ENCODE measurements around the gene PRODH2.

The PRODH2 gene

GRCh38 chr19:35792312-35792711 is 20.3 kb downstream of the PRODH2 start:
- H3K27ac ChIP-seq: no peak overlapping the region
- TF ChIP-seq, protein P1, sequence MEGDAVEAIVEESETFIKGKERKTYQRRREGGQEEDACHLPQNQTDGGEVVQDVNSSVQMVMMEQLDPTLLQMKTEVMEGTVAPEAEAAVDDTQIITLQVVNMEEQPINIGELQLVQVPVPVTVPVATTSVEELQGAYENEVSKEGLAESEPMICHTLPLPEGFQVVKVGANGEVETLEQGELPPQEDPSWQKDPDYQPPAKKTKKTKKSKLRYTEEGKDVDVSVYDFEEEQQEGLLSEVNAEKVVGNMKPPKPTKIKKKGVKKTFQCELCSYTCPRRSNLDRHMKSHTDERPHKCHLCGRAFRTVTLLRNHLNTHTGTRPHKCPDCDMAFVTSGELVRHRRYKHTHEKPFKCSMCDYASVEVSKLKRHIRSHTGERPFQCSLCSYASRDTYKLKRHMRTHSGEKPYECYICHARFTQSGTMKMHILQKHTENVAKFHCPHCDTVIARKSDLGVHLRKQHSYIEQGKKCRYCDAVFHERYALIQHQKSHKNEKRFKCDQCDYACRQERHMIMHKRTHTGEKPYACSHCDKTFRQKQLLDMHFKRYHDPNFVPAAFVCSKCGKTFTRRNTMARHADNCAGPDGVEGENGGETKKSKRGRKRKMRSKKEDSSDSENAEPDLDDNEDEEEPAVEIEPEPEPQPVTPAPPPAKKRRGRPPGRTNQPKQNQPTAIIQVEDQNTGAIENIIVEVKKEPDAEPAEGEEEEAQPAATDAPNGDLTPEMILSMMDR (conservative IDR thresholded peaks at IDR 0.05): no peak
- TF ChIP-seq ZFX (IDR thresholded peaks at IDR 0.05): no peak

DNA sequence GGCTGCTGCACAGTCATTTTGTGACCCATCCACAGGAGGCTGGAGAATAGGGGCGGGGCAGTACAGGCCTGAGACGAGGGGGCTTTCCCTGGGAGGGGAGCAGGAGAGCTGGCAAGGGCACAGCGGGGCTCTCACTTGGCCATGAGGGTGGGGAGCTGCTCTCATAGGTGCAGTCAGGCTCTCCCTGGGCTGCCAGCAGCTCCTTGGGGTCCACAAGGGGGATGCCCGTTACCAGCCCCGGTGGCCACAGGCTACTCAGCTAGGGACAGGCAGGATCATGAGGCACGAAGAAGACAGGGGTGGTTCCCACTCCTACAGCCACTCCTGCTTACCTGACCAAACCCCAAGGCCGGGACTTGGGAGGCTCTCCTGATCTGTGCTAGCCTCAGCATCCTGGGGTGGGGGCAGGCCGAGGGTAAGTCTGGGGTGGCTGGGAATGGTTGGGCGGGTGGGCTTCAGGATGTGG is 20.8 kb downstream of the PRODH2 start:
- TF ChIP-seq, protein P1 (conservative IDR thresholded peaks at IDR 0.05): no peak
- TF ChIP-seq ZFX (IDR thresholded peaks at IDR 0.05): no peak
- no peak overlapping the region for H3K27ac ChIP-seq

GRCh38 chr19:35790981-35791813 is 21.4 kb downstream of the PRODH2 start:
- no peak overlapping the region for H3K27ac ChIP-seq
- TF ChIP-seq ZFX (IDR thresholded peaks at IDR 0.05): no peak
- TF ChIP-seq, protein P1 (conservative IDR thresholded peaks at IDR 0.05): no peak

GRCh38 chr19:35789978-35790944 is 22.4 kb downstream of the PRODH2 start:
- H3K27ac ChIP-seq: no peak overlapping the region

DNA sequence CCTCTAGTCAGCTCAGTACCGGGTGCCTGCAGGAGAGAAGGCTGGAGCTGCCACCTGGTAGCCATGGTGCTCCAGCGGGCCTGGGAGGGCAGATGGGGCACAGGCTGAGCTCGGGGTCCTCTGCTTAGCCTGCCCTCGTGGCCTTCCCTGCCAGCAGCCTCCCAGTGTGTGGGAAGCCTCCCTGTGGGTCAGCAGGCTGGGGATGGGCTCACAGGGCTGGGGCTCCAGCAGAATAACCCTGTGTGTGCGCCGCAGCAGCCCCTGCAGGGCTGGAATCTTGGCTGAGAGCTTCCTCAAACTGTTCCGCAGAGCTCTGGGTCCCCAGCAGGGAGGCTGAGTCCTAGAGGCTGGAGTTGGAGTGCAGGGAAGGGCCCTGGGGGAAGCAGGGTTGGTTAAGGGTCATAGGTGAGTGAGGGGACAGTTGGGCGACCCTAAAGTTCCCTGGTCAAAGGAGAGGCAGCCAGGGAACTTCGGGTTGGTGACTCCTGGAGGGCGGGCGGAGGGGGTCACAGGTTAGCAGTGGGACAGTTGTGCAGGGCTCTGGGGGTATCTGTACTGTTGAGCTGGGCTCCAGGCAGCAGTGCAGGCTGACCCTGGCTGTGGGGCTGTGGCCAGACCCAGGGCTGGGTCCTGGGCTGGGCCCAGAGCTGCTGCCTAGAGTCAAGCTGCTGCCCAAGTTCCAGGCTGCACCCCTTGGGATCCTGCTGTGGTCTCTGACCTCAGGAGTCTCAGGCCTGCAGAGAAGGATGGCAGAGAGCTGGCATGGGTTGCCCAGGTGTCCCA is 23.3 kb downstream of the PRODH2 start:
- no peak for TF ChIP-seq ZFX (IDR thresholded peaks at IDR 0.05)
- no peak overlapping the region for H3K27ac ChIP-seq

More at GRCh38 chr19:35789978-35790944, 22.4 kb downstream of the PRODH2 start:
- no peak for TF ChIP-seq ZFX (IDR thresholded peaks at IDR 0.05)
- TF ChIP-seq, protein P1 (conservative IDR thresholded peaks at IDR 0.05): no peak

DNA sequence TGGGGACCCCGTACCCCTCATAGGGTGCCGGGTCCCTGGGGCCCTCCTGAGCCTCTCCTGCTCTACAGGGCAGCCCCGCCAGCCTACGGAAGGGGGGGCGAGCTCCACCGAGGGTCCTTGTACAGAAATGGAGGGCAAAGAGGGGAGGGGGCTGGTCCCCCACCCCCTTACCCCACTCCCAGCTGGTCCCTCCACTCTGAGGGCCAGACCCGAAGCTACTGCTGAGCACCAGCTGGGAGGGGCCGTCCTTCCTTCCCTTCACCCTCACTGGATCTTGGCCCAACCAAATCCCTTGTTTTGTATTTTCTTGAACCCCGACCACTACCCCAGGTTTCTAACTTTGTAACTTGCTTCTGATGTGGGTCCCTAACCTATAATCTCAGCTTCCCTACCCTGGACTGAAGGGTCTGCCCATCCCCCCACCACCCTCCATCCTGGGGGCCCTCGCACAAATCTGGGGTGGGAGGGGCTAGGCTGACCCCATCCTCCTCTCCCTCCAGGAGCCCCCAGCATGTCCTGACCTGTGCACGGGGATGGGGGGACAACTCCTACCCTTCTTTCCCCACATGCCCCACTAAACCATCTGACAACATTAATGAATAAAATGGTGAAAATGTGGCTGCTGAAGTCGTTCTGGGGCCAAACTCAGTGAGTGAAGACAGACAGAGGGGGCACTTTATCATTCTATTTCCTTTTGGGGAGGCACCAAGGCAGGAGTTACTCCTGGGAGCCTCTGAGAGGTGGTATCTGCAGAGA is 24.3 kb downstream of the PRODH2 start:
- TF ChIP-seq ZFX (IDR thresholded peaks at IDR 0.05): no peak
- TF ChIP-seq, protein P1 (conservative IDR thresholded peaks at IDR 0.05): no peak
- H3K27ac ChIP-seq: no peak overlapping the region

Data from C4-2B (cell line).